Stimulated activated CD4-positive, alpha-beta T cell treated with anti-CD3 and anti-CD28 coated beads, Interleukin-1b, Interleukin-23, amount 100 ng/mL, for 4 hours (primary cell): ENCODE data around the gene MKKS.

ENCODE experiments used
- DNase-seq, 2 donors: peaks; one replicate each; pipeline ENCODE4 v3.0.0-alpha.2; 2020; ENCODE audit warnings: low read depth in 2 of 2

MKKS gene

DNA sequence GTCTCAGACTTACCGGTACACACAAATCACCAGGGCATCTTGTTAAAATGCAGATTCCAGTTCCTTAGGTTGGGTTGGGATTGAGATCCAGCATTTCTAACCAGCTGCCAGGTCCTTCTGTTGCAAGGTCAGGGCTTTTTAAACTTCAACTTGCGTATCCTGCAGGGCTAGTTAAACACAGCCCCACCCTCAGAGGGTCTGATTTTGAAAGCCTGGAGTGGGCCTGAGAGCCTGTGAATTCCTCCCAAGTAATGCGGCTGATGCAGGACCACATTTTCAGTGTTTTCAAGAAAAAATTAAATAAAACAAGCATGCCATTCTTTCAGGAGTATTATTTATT is 65.3 kb downstream of the MKKS start:
- DNase-seq, result no peak

DNA sequence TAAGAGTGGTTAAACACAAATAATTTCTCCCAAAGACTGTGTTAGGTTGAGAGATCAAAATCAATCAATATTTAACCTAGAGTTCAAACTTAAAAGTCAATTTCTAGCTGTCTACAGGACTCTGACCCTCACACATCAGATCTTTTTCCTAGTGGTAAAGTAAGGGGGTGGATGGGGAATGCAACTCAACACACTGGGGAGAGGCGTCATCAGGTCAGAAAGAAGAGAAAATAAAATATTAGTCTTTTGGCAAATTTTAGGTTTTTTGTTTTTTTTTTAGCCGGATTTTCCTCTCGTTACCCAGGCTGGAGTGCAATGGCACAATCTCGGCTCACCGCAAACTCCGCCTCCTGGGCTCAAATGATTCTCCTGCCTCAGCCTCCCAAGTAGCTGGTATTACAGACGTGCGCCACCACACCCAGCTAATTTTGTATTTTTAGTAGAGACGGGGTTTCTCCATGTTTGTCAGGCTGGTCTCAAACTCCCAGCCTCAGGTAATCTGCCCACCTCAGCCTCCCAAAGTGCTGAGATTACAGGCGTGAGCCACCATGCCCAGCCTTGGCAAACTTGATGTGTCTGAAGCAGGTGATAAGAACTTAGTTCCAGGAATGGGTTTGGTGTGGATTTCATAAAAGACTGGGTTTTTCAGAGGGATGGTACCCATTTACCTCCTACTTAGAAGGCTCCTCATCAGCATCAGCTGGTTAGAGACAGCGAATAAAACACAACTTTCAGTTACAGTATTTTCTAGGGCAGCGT is 65.9 kb downstream of the MKKS start:
- DNase-seq, result no peak

DNA sequence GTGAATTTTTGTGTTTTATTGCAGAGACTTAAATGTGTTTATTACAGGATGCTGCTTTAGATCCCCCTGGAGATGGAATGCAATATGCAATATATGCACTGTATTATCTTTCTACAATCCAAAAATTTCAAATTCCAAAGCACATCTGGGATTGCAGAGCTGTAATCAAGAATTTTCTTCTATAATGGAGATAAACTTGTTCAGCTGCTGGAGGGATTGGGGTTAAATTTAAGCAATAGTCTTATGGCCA is 66.4 kb downstream of the MKKS start:
- DNase-seq, result no peak

DNA sequence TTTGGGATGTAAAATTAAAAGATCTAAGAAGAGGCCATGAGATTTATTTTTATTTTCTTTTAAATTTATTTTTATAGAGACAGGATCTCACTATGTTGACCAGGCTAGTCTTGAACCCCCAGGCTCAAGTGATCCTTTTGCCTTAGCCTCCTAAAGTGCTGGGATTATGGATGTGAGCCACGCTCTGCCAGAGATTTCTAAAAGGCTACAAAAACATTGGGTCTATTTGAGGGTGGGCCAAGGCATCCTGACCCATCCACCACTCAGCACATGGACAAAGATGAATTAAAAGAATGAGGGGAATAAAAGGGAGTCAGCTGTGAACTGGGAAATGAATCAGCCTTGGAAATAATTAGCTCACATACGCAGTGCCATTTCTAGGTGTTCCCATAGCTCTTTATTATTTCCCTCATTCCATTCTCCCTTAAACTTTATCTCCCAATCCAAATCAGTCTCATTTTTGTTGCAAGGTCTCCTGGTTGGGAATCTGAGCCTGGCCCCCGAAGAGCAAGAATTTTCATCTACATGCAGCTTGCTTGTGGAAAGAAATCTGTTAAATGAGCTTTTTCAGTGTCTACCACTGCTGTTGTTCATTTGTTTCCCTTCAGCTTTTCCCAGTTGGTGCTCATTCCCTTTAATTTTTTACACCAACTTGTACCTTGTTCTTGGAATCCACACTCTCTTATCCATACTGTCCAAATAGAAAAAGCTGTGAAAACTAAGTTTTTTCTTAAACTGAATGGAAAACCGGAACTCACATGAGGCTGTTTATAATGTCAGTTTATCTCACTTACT is 66.9 kb downstream of the MKKS start:
- DNase-seq, result no peak

DNA sequence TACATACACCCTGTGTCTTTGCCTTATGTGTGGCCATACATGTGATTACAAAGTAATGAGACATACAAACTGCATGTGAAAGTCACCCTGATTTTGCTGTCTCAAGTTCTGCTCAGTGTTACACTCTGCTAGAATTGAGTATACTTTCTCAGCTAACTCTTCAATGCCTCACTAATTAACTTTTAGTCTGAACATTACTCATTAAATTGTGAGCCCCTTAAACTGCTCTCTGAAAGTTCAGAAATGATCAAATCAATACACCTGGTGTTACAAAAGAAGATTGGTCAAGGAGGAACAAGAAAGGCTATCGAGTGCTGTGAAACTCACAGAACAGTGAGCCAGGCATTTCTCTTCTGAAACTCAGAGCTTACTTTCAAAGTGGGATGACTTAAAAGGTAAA is 71.3 kb downstream of the MKKS start:
- no peak for DNase-seq

DNA sequence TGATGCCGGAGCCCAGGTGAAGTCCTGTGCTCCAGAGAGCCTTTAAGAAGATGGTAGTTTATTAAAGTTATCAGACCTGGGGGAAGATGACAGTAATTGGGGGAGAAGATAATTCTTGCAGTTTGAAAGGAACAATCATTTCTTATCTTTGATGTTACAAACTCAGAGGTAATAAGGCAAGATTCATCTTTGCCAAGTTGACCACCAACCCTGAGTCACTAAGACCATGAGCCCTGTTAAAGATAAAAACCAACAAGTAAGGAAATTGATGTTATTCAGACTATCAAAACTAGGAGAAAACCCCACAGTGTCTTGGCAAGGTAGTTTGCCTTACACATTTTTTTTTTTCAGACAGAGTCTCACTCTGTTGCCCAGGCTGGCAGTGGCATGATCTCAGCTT is 73.1 kb downstream of the MKKS start:
- no peak for DNase-seq

DNA sequence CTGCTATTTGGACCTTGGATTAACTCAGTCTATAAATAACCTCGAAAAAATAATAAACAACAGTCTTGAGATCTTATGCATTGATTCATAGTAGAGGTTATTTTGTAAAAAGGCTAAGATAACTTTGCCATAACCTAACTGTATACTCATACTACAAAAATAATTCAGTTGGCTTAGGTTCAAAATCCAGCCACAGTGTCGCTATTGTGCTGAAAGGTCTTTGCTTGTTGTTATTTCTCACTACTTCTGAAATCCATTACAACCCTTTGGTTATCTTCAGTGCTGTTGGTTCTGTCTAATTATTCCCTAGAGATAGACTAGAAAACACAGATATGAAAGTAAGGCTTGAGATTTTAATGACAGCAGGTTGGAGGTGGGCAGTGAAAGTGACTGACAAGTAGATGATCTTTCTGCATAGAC is 74.4 kb downstream of the MKKS start:
- no peak for DNase-seq

DNA sequence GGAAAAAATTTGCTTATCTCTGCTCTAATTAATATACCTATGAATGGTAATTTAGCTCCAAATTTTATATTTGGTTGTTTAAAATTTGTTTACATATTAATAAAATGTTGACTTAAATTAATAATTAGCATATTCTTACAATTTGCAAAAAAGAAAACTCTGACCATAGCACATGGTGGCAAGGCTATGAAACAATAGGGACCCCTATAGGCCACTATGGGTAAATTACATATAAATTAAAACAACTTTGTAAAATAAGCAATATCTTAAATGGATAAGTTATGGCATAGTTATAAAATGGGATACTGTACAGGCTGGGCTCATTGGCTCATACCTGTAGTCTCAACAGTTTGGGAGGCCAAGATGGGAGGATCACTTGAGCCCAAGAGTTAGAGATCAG is 76.0 kb downstream of the MKKS start:
- DNase-seq, result no peak

DNA sequence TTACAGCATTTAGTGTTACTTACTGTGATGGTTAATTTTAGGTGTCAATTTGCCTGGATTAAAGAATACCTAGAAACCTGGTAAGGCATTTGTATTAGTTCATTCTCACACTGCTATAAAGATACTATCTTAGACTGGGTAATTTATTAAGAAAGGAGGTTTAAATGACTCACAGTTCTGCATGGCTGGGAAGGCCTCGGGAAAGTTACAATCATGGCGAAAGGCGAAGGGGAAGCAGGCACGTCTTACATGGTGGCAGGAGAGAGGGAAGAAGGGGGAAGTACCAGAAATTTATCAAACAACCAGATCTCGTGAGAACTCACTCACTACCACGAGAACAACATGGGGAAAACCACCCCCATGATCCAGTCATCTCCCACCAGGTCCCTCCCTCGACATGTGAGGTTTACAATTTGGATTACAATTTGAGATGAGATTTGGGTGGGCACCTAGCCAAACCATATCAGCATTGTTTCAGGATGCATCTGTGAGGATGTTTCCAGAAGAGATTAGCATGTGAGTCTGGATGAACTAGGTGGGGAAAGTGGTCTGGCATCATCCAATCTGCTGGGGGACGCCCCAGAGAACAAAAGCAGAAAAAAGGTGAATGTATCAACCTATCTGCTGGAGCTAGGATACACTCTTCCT is 76.8 kb downstream of the MKKS start:
- DNase-seq, result no peak

DNA sequence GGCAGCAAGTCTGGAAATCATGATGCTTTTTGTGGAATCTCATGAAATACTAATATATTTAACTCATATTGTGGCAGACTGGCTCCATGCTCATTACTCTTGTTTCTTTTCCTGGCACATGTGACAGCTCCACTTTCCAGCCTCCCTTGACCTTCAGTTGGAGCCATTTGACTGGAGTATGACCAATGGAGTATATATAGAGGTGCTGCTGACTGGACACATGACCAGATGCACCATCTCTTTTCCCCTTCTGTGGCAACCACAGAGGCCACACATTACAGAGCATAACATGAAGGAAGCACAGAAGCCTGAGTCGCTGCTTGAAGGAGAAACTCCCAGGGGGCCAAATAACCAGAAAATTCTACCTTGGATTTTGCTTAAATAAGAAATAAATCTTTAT is 77.4 kb downstream of the MKKS start:
- no peak for DNase-seq

DNA sequence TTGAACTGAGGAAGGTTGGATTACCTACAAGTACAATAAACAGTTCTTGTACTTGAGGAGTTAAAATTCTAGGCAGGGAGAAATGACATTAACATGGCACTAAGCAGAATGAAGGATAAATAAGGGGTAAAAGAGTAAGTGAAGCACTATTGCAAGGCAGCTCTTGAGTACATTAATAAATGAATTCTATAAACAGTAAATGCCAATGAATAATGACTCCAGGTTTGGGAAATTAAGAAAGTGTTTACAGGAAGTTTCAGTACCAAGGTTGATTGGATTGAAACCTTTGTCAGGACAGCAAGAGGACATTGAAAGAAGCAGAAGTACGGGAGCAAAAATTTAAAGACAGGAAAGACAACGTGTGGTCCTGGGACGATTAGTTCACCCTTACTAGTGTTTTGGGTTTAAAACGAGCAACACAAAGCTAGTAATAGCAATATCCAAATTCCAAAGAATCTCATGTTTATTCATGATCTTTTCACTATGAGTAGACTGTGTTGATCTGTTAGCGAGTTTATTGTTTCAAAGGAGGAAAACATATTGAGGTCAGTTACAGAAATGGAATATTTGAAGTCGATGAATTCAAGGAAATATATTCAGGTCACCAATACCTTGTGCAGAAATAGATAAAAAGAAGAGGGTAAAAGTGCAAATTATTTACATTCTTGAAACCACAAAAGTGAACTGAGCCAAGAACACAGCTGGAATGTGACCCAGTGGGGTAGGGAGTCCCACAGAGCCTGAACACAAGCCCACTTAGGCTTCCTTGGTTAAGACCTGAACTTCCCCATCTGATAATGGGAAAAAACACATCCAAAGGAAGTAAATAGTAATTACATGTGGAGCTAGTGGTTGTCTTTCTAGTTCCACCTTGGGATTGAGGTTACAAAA is 80.8 kb downstream of the MKKS start:
- DNase-seq, result no peak
